Ectodermal cell (in vitro differentiated cells): Measurements from ENCODE around the gene BPHL.
"Not testable (repeated sequence)": the region's sequence is repeated elsewhere in the genome, so short reads cannot be mapped to it uniquely, and the experiment has no call there.

Source experiments
- H3K27ac ChIP-seq: 2 replicates; pipeline ENCODE4 v1.7.0; 2013; ENCODE audit warnings: mild to moderate bottlenecking, low read depth, low read length; ENCODE audit not compliant: insufficient read depth, poor library complexity, severe bottlenecking
- H3K27me3 ChIP-seq: 2 replicates; pipeline ENCODE4 v1.7.0; 2013; ENCODE audit warnings: mild to moderate bottlenecking, low read length; ENCODE audit not compliant: insufficient read depth, control insufficient read depth, poor library complexity, severe bottlenecking
- H3K36me3 ChIP-seq: one replicate; pipeline ENCODE4 v1.7.0; 2013; ENCODE audit warnings: low read length; ENCODE audit not compliant: control insufficient read depth, insufficient read depth
- H3K4me1 ChIP-seq: one replicate; pipeline ENCODE4 v1.7.0; 2013; ENCODE audit warnings: low read length; ENCODE audit not compliant: control insufficient read depth, insufficient read depth
- H3K4me3 ChIP-seq: 2 replicates; pipeline ENCODE4 v1.7.0; 2013; ENCODE audit warnings: low read depth, low read length, control low read depth; ENCODE audit not compliant: insufficient read depth
- H3K9me3 ChIP-seq: 2 replicates; pipeline ENCODE4 v1.7.0; 2013; ENCODE audit warnings: mild to moderate bottlenecking, low read length, moderate library complexity; ENCODE audit not compliant: control insufficient read depth
- WGBS, 2 experiments: methylation state at CpG; one replicate each; pipeline ENCODE4 v1.1.7; 2013; ENCODE audit warnings: missing lambda C conversion rate in 2 of 2; 5-methylcytosine and 5-hydroxymethylcytosine counted together

The BPHL gene

DNA sequence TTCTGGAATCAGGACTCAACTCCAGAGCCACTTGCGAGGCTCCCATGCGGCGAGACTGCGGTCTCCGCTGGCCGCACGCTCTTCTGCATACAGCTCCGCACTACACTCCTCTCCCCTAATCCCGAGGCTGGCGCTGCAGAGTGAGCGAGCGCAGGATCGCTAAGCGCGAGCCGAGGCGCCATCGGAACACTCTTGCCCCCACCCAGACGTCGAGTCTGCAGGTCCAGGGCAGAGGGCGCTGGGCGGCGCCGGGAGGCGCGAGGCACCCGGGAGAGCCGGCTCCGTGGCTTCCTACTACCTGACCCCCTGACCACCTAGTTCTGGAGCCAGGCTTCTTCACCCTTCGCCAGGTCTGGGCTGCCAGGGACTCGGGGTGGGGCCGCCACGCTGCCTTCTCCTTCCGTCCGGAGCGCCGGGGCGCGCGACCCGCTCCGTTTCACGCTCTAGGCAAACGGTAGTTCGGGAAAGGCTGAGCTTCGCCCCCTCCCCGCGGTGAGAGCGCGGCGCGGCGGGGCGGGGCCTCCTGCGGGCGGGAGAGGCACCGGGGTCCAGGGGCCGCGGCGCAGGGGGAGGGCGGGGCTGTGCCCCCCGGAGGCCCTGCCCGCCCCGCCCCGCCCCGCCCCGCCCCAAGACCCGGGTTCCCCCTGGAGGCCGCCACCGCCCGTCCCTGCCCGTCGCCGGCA is 44.2 kb downstream of the BPHL start:
- peak overlapping the region; percentile 79 for H3K27ac ChIP-seq
- H3K9me3 ChIP-seq = no peaks in the 10 kb centered on the region
- H3K36me3 ChIP-seq = no peaks in the 10 kb centered on the region
- H3K4me3 ChIP-seq = peak overlapping the region; percentile 66
- WGBS, 2 experiments = 0% methylated on average over 74 of the region's 74 CpGs
- H3K27me3 ChIP-seq = peaks cover 3% of the 10 kb centered on the region
- H3K4me1 ChIP-seq = peaks cover 37% of the 10 kb centered on the region

DNA sequence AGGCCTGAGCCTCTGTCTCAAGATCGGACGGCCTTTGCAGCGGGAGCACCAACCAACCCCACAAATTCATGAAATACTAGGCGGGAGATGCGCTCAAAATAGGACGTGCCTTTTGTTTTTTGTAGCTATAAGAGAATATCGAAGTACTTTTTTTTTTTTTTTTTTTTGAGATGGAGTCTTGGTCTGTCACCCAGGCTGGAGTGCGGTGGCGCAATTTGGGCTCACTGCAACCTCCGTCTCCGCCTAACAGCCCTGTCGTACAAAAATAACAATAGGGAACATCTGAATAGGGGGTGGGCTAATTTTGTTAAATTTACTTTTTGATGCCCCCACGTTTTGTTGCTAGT is 44.7 kb downstream of the BPHL start:
- 11 to 15% methylated on average over 13 of the region's 13 CpGs for WGBS, 2 experiments
- Histone ChIP-seq H3K27ac (no peak overlapping the region), H3K4me1 (peaks cover 37% of the 10 kb centered on the region), H3K27me3 (peaks cover 3% of the 10 kb centered on the region), H3K4me3 (peak overlapping the region; percentile 66), H3K36me3 (no peaks in the 10 kb centered on the region), H3K9me3 (no peaks in the 10 kb centered on the region)

DNA sequence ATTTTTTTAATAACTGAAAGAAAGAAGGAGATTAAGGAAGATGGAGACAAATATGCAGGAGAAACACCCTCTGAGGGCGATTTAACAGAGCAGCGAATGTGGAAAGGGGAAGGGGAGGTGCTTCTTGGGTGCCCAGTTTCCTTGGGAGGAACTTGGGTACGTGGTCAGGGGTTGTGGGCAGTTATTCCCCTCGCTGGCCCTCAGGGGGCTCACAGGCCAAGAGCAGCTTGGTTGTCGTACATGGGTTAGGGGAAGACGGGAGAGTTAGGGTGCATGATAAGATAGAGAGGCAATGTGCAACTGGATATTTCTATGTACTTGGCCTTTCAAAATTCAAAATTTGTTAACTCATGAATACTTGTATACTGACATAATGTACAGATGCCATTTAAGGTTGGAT is 45.9 kb downstream of the BPHL start:
- Histone ChIP-seq H3K27me3 (peaks cover 3% of the 10 kb centered on the region), H3K4me1 (peaks cover 34% of the 10 kb centered on the region), H3K9me3 (no peaks in the 10 kb centered on the region), H3K4me3 (no peak overlapping the region), H3K36me3 (no peaks in the 10 kb centered on the region), H3K27ac (no peak overlapping the region)
- WGBS, 2 experiments = 81 to 85% methylated on average over 6 of the region's 6 CpGs

DNA sequence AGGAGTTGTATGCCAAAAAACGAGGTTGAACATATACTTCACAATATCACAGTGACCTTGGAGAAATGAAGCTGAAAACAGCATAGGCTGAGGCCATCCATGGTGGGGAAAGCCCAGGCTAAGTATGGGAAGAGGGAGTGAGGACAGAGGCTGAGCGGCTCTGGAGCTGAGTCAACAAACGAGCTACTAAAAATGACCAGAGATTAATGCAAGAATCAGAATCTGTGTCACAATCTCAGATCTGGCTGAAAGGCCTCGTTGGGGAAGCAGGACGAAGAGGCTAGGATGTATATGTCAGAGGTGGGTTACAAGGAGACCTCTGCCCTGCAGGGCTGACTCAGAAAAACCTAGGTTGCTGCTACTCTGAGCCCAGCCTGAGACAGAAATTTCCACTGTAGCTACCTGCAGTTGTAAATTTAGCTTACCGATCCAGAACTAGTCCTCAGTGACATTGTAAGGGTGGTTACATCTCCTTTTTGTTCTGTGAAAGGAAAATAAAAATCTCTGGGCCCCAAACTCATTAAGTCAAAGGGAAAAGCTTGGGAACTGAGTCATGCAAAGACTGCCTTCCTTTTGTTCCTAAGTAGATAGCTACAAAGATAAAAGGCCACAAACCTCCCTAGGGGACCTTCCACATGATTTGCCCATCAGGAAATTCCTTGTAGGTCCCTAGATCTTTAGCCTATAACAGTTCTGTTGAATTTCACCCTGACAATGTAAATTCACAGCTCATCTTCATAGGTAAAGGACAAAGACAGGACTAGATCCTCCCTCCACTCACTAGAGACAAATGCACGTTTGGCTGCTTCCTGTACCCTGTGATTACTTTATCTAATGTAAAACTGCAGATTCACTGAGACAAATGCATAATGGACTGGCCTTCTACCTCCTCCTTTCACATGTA is 47.4 kb downstream of the BPHL start:
- peaks cover 29% of the 10 kb centered on the region for H3K4me1 ChIP-seq
- peak overlapping the region; percentile 87 for H3K27ac ChIP-seq
- no peaks in the 10 kb centered on the region for H3K36me3 ChIP-seq
- WGBS, 2 experiments = 7 to 11% methylated on average over 7 of the region's 7 CpGs
- peaks cover under 1% of the 10 kb centered on the region for H3K27me3 ChIP-seq
- H3K4me3 ChIP-seq = no peak overlapping the region
- H3K9me3 ChIP-seq = no peaks in the 10 kb centered on the region

DNA sequence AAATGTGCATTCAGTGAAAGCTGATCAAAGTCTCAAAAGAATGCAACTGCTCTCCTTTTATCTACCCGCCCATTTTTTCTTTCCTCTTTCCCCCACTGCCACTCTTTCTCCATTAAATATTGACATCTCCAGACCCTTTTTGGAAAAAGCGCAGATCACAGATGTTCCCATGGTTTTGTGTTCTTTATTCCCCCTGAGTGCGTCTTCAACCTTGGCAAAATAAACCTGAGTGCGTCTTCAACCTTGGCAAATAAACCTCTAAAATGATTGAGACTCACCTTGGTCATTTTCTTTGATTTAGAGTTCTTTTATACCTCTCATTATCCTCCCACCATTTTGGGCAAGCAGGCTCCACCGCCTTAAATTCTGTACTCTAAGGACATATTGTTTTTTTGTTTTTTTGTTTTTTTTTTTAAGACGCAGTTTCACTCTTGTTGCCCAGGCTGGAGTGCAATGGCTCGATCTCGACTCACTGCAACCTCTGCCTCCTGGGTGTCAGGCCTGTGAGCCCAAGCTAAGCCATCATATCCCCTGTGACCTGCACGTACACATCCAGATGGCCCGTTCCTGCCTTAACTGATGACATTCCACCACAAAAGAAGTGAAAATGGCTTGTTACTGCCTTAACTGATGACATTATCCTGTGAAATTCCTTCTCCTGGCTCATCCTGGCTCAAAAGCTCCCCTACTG is 48.2 kb downstream of the BPHL start:
- not testable (repeated sequence) for H3K9me3 ChIP-seq, H3K4me3 ChIP-seq, H3K36me3 ChIP-seq, H3K27me3 ChIP-seq
- Histone ChIP-seq H3K4me1 (peaks cover 29% of the 10 kb centered on the region), H3K27ac (peak overlapping the region; percentile 87)
- 18 to 26% methylated on average over 9 to 10 of the region's 10 CpGs for WGBS, 2 experiments

DNA sequence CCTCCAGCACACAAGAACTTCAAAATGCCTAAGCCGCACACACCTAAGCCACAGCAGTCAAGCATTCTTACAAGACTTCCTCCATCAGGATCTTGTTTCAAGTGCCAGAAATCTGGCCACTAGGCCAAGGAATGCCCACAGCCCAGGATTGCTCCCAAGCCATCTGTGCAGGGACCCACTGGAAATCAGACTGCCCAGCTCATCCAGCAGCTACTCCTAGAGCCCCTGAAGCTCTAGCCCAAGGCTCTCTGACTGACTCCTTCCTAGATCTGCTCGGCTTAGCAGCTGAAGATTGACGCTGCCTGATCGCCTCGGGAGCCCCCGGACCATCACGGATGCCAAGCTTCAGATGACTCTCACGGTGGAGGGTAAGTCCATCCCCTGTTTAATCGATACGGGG is 49.5 kb downstream of the BPHL start:
- peaks cover 23% of the 10 kb centered on the region for H3K4me1 ChIP-seq
- not testable (repeated sequence) for H3K27ac ChIP-seq, H3K9me3 ChIP-seq, H3K36me3 ChIP-seq, H3K4me3 ChIP-seq, H3K27me3 ChIP-seq
- WGBS, 2 experiments = 90 to 92% methylated on average over 10 of the region's 10 CpGs

DNA sequence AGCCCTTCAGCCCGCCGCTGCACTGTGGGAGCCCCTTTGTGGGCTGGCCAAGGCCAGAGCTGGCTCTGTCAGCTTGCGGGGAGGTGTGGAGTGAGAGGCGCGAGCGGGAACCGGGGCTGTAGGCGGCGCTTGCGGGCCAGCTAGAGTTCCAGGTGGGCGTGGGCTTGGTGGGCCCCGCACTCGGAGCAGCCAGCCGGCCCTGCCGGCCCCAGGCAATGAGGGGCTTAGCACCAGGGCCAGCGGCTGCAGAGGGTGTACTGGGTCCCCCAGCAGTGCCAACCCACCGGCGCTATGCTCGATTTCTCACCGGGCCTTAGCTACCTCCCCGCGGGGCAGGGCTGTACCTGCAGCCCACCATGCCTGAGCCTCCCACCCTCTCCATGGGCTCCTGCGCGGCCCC is 52.2 kb downstream of the BPHL start:
- WGBS, 2 experiments = 96 to 97% methylated on average over 24 of the region's 24 CpGs
- not testable (repeated sequence) for H3K36me3 ChIP-seq, H3K27me3 ChIP-seq, H3K27ac ChIP-seq, H3K4me3 ChIP-seq, H3K9me3 ChIP-seq, H3K4me1 ChIP-seq

DNA sequence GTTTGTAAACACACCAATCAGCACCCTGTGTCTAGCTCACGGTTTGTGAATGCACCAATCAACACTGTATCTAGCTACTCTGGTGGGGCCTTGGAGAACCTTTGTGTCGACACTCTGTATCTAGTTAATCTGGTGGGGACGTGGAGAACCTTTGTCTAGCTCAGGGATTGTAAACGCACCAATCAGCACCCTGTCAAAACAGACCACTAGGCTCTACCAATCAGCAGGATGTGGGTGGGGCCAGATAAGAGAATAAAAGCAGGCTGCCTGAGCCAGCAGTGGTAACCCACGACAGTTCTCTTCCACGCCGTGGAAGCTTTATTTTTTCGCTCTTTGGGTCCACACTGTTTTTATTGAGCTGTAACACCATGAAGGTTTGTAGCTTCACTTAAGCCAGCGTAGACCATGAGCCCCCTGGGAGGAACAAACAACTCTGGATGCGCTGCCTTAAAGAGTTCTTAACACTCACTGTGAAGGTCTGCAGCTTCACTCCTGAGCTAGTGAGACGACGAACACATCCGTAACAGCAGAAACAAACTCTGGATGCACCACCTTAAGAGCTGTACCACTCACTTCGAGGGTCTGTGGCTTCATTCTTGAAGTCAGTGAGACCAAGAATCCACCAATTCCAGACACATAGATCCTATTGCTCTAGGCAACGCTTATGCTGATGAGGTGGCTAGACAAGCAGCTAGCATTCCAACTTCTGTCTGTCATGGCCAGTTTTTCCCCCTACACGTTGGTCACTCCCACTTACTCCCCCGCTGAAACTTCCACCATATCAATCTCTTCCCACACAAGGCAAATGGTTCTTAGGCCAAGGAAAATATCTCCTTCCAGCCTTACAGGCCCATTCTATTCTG is 53.0 kb downstream of the BPHL start:
- not testable (repeated sequence) for H3K4me1 ChIP-seq, H3K4me3 ChIP-seq, H3K27me3 ChIP-seq, H3K36me3 ChIP-seq, H3K27ac ChIP-seq, H3K9me3 ChIP-seq
- 94% methylated on average over 17 of the region's 17 CpGs for WGBS, 2 experiments

DNA sequence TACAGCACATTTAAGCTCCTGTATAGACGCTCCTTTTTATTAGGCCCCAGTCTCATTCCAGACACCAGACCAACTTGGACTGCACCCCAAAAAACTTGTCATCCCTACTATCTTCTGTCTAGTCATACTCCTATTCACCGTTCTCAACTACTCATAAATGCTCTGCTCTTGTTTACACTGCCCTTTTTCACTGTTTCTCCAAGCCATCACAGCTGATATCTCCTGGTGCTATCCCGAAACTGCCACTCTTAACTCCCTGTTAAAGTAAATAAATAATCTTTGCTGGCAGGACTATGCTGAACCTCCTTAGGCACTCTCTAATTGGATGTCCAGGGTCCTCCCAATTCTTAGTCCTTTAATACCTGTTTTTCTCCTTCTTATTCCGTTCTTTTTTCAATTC is 54.3 kb downstream of the BPHL start:
- H3K4me3 ChIP-seq, H3K27ac ChIP-seq, H3K9me3 ChIP-seq, H3K27me3 ChIP-seq, H3K36me3 ChIP-seq, H3K4me1 ChIP-seq: not testable (repeated sequence)
- WGBS, 2 experiments = 93% methylated on average over 4 of the region's 4 CpGs
